Vagina (tissue), 2 donors: ENCODE measurements around the gene GALNT7.

Experiments used
- POLR2A ChIP-seq, 2 donors: fragments of 450-650 bp; IDR thresholded peaks; one replicate each; pipeline ENCODE4 v1.6.1; 2017; ENCODE audit warnings: antibody characterized with exemption in 2 of 2, mild to moderate bottlenecking in 2 of 2, moderate library complexity in 2 of 2
- TF ChIP-seq, protein P1 (sequence below), 3 experiments: fragments of 450-650 bp in 2 of 3; fragments of 200-600 bp in 1 of 3; sonication (generic) in 1 of 3; IDR thresholded peaks; one replicate each; pipeline ENCODE4 v1.5.1; 2017 to 2019; ENCODE audit warnings: antibody characterized with exemption in 3 of 3, mild to moderate bottlenecking in 2 of 3, moderate library complexity in 2 of 3

DNA sequence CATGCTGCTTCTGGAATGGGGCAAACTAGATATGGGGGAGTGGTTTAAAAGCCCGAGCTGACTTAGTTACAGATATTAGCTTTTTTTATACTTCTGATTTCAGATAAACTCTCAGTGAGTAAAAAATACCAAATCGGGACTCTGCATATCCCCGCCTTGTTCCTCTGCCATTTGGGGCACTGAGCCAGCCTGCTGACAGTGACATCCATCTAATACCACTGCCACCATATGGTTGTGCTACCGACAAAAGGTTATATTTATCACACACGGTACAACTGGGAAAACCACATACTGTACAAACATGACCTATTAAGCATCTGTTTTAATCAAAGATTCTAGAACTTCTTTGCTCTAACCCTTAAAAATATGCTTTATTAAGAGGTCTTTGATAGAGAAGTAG, 78.7 kb downstream of the GALNT7 start:
- no peak for TF ChIP-seq POLR2A (IDR thresholded peaks at IDR 0.05)
- TF ChIP-seq, protein P1, sequence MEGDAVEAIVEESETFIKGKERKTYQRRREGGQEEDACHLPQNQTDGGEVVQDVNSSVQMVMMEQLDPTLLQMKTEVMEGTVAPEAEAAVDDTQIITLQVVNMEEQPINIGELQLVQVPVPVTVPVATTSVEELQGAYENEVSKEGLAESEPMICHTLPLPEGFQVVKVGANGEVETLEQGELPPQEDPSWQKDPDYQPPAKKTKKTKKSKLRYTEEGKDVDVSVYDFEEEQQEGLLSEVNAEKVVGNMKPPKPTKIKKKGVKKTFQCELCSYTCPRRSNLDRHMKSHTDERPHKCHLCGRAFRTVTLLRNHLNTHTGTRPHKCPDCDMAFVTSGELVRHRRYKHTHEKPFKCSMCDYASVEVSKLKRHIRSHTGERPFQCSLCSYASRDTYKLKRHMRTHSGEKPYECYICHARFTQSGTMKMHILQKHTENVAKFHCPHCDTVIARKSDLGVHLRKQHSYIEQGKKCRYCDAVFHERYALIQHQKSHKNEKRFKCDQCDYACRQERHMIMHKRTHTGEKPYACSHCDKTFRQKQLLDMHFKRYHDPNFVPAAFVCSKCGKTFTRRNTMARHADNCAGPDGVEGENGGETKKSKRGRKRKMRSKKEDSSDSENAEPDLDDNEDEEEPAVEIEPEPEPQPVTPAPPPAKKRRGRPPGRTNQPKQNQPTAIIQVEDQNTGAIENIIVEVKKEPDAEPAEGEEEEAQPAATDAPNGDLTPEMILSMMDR (IDR thresholded peaks at IDR 0.05) = no peak
